ENCODE results near the gene CHMP2A.

- no peak for TF ChIP-seq REST (IDR thresholded peaks at IDR 0.05; ENCODE audit: insufficient read depth in 1 of 2, low read depth in 2 of 2, low read length in 2 of 2)
- 0 out of 2 replicates have a peak, but pooled peaks have one; percentile 9 for TF ChIP-seq POLR2AphosphoS5 (IDR thresholded peaks at IDR 0.05; ENCODE audit: low read depth, low read length)
- TF ChIP-seq SIN3A (IDR thresholded peaks at IDR 0.05; ENCODE audit: borderline replicate concordance, insufficient read depth, low read length): no peak
- TF ChIP-seq FOXP2 (optimal IDR thresholded peaks at IDR 0.05; ENCODE audit: borderline replicate concordance, extremely low read depth, extremely low read length, insufficient read depth): no peak
Observed at GRCh38 chr19:58547323-58548312, 7.3 kb downstream of the CHMP2A start.

All from PFSK-1 (cell line).